AG10803 (cell line): ENCODE data around the gene FBN2.

Experiments
- DNase-seq: peaks from one replicate; pipeline ENCODE4 v3.0.0; 2010; ENCODE audit warnings: low read depth
- H3K4me3 ChIP-seq: 2 replicates; pipeline ENCODE4 v1.5.1; 2011; ENCODE audit warnings: mild to moderate bottlenecking, low read length, control low read depth
- CTCF ChIP-seq: conservative IDR thresholded peaks from 2 replicates; pipeline ENCODE4 v1.5.1; 2011; ENCODE audit warnings: mild to moderate bottlenecking, low read length, control low read depth, inconsistent platforms

The FBN2 gene

GRCh38 chr5:128572051-128572929, 34.2 kb upstream of the FBN2 start:
- TF ChIP-seq CTCF, result no peak
- H3K4me3 ChIP-seq, result no peak overlapping the region
- DNase-seq, result no peak

GRCh38 chr5:128566178-128566577, 28.1 kb upstream of the FBN2 start:
- TF ChIP-seq CTCF, result no peak
- DNase-seq, result no peak
- H3K4me3 ChIP-seq, result no peak overlapping the region

- TF ChIP-seq CTCF, result no peak
- no peak overlapping the region for H3K4me3 ChIP-seq
- DNase-seq, result no peak
Observed at GRCh38 chr5:128559300-128560297, 21.6 kb upstream of the FBN2 start.

GRCh38 chr5:128553747-128554146, 15.7 kb upstream of the FBN2 start:
- no peak for DNase-seq
- no peak for TF ChIP-seq CTCF
- no peak overlapping the region for H3K4me3 ChIP-seq

- DNase-seq, result no peak
- no peak for TF ChIP-seq CTCF
Observed at GRCh38 chr5:128551476-128551875, 13.4 kb upstream of the FBN2 start.

GRCh38 chr5:128549496-128549895, 11.5 kb upstream of the FBN2 start:
- no peak overlapping the region for H3K4me3 ChIP-seq
- TF ChIP-seq CTCF, result no peak
- no peak for DNase-seq

More at GRCh38 chr5:128551476-128551875, 13.4 kb upstream of the FBN2 start:
- H3K4me3 ChIP-seq, result no peak overlapping the region
